Suppressor macrophage treated with lipopolysaccharide for 1 hour (primary cell): Measurements from ENCODE around the gene DDC.

Experiments
- DNase-seq, 3 donors: peaks; one replicate each; pipeline ENCODE4 v3.0.0-alpha.2; 2020 to 2022

DDC gene

GRCh38 chr7:50450590-50451032 is 114.6 kb downstream of the DDC start:
- DNase-seq, result no peak

DNA sequence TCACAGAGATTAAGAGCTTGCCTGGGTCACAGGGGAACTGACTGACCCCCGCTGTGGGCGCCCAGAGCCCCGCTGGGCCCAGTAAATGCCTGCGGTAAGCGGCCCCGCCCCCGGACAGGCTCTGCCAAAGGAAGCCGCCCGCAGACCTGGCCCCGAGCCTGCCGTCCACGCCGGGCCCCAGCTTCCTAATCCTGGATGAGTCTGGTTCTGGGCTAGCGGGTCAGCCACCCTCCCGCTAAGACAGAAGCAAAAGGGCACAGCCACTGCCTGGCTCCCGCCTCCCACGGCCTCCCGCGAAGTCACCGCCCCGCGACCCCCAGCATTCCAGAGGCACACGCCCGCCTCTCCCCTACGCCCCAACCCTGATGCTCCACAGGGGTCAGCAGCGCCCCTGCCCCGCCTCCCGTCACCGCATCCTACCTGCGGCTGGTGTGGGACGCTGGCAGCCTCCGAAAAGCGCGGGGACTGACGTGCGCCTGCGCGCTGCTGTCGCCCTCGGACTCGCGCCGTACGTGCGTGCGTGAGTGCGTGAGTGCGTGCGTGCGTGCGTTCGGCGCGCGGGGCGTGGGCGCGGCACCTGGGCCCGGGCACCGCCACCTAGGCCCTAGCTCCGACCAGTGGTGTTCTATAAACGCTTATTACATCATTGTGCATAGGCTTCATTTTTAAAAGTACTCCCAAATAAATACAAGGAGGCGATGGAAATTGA is 115.2 kb downstream of the DDC start, which contains the start of gene FIGNL1:
Gene FIGNL1 (minus strand): TSS at position 470 of the 709 bp plus-strand sequence. CDS start 3,063 bp downstream, outside the sequence.
- DNase-seq, result peak; percentile 54 to 75 (median 54)

DNA sequence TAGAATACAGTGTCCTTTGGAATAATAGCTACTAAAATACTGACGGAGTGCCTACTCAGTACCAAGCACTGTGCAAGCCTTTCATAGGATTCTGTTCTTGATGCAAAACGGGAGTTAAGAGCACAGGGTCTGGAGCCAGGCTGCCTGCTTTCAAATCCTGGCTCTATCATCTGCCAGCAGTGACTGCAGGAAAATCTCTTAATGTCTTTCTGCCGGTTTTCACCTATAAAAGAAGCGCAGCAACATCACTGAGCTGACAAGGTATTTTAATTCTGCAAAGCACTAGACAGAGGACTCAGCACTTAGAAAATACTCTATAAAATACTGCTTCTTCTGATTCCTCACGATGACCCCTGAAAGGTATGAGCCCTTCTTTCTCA is 115.7 kb downstream of the DDC start:
- DNase-seq, result no peak

DNA sequence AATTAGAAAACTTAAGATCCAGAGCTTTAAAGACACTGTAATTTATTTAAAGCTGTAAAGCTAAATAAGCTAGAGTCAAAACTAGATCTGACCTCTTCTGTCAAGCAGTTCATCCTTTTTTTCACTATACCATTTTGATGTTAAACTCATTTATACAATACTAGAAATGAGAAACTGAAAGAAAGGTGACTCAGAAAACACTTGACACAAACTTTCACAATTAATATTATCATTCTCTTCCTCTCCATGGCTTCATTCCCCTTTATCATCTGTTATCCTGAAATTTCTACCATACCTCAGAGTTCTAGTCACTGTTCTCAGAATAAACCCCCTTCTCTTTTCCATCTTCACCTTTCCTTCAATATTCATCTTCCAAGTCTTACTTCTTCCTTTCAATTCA is 116.4 kb downstream of the DDC start:
- DNase-seq, result peak in 2 of 3 donors; percentile 29 to 60

GRCh38 chr7:50446542-50446960 is 118.7 kb downstream of the DDC start:
- no peak for DNase-seq

- peak; percentile 77 to 91 (median 86) for DNase-seq
Measured at GRCh38 chr7:50436133-50436806, 128.9 kb downstream of the DDC start.

- no peak for DNase-seq
Measured at GRCh38 chr7:50431722-50432305, 133.4 kb downstream of the DDC start.

DNA sequence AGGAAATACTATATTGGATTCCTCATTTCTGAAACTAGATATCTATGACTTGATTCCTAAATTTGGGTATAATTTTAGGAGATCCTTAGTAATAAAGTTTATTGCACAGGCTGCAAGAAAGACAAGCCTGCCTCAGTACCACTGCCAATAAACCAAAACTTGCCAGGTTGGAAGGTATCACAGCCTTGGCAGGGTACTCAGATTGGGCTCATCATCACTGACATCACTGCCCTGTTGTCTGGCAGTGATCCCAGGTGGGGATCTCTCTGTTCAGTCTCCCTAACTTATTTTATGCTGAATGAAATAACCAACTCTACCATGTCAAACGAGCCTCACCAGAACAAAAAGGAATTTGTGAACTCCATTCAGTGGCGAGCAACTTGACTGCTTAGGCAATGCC is 133.9 kb downstream of the DDC start:
- no peak for DNase-seq

GRCh38 chr7:50428911-50429310 is 136.3 kb downstream of the DDC start:
- DNase-seq, result peak; percentile 41 to 81 (median 69)

DNA sequence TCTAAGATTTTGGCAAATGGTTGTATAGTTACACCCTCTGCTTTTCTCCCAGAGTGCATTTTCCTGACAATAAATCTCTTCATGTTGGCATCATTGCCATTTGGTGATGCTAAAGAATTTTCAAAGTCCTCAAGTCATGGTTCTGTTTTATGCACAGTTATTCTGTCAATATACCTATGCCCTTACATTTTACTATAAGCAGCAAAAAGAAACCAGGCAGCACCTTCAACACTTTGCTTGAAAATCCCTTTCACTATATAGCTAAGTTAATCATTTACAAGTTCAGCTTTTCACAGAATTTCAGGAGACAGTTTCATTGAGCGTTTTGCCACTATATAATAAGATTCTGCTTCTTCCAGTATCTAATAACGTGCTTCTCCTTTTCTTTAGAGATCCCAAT is 137.7 kb downstream of the DDC start:
- DNase-seq, result no peak

DNA sequence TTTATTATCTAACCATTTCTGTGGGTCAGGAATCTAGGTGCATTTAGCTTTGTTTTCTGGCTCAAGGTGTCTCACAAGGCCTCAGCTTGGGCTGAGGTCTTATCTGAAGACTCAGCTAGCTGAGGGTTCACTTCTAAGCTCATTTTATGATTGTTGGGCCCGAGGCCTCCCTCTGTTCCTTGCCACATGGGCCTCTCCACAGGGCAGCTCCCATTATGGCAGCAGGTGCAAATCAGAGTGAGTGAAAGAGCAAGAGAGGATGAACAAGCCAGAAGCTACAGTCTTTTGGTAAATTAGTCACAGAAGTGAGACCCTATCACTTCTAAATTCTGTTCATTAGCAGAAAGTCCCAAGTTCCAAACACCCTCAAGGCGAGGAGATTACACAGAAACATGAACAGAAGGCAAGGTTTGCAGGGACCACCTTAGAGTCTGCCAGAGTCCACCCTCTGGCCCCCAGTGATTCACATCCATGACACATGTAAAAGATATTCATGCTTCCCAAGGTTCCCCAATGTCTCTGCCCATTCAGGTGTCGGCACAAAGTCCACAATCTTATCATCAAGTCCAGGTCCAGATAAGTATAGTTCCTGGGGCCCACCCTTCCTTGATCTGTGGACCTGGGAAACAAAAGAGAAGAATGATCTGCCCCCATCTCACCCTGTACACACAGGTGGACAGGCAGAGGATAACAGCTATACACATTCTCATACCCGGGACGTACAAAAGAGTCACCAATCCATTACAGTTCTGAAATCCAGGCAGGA is 138.7 kb downstream of the DDC start:
- DNase-seq, result no peak

DNA sequence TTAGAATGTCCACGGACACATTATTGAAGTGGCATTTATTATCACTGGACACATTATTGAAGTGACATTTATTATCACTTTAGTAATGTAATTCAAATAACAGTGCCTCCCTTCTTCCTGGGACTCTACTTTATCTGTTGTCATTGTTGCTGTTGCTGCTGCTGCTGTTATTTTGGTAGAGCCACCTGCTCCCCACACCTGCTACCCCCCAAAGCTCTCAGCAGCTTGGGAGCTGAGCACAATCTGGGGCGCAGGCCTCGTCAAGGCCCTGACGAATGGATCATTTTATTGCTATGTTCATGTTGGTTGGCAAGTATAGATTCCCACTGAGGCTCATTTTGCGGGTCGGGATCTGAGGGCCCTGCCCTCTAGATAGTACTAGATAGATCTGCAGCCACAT is 139.9 kb downstream of the DDC start:
- no peak for DNase-seq

GRCh38 chr7:50423860-50424259 is 141.3 kb downstream of the DDC start:
- DNase-seq, result no peak

- DNase-seq, result no peak
Measured at GRCh38 chr7:50422858-50423257, 142.3 kb downstream of the DDC start.

DNA sequence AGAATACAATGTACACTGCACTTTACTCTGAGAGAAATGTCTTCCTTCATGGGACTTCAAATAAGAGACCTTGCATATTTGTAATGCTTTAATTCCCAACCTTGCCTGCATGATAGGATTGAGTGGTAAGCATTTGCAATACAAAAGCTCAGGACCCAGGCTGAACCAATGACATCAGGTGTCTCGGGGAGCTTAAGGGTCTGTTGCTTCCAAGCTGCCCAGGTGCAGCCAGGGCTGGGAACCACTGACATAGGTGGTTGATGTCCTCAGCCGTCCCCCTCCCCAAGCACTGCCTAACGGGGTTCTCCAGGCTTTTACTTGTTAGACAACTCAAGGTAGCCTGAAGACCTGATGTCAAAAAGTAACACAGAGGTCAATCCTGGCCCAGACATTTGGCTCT is 144.2 kb downstream of the DDC start:
- no peak for DNase-seq

GRCh38 chr7:50418526-50419290 is 146.5 kb downstream of the DDC start:
- DNase-seq, result no peak

DNA sequence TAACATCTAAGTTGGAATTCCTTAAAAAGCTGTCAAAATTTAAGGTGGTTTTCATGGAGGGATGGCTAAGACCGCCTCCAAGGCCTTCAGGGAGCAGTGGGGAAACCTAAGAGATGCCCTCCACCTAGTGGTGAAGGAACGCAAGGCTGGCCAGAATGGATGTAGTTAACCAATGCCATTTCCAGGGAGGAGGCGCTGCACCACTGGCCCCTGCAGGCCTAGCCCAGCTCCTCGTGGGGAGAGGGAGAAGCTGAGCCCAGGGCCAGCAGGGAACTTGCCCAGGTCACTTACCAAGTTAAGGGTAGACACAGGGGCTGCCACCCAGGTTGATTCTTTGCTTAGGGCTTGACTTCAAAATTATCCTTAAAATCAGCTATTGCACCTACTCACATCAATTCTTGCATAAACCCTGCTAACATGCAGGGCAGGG is 147.1 kb downstream of the DDC start:
- peak; percentile 92 for DNase-seq

GRCh38 chr7:50416527-50417182 is 148.6 kb downstream of the DDC start:
- peak; percentile 84 to 94 (median 84) for DNase-seq

DNA sequence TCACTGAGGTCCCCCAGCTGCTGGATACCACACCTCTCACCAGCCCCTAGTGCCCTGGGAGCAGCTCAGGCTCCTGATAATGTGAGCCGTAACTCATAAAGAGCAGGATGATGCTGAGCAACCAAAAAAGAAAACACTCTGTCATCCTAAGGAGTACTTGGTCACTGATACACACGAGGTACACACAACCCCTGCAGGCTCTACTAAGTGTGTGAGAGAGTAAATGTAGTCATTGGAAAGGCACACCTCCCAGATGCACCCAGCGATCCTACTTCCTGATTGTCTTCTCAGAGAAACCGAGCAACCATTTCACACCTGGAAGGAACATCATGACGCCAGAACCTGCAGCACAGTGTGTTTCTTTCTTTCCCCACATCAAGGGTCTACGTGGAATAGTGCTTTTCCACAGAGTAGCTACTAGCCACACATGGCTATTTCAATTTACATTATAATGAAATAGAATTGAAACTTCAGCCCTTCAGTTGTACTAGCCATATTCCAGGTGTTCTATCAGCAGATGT is 149.3 kb downstream of the DDC start:
- no peak for DNase-seq

DNA sequence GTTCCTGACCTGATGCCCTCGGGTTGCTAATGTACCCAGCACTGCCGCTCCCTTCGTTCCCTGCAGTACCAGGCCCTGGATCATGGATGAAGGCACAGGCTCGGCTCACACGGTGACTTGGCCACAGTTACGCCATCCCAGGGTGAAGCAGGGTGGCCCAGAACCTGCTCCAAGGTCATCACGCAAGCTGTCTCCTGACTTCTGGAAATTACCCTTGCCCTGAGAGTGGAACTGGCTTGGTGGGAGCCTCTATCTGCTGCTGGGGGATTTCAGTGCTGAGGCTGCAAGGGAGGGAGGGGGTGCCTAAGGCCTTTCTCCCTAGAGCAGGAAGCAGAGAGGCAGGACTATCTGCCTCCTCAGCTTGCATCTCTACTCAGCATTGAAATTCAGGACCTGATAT is 151.6 kb downstream of the DDC start:
- peak in 2 of 3 donors; percentile 55 to 64 for DNase-seq

DNA sequence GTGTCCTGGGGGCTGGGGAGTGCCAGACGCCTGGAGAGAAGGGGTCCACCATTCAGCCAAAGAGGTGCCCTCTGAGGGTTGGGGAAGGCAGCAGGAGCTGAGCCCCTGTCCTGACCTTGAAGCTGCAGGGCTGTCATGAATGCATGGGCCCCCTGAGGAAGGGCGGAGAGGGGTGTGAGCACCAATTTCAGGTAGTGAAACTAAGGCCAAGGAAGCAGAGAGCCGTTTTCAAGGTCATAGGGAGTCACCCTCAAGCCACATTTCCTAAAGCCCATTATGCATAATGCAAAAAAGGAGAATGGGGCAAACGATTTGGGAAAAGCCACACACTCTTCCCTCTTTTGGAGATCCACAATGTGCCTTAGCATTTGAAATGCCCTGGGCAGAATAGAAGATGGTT is 152.2 kb downstream of the DDC start:
- peak; percentile 38 to 49 (median 39) for DNase-seq

GRCh38 chr7:50411332-50411731 is 153.9 kb downstream of the DDC start:
- peak in 1 of 3 donors; percentile 38 for DNase-seq
